Endothelial cell (in vitro differentiated cells): ENCODE results near the gene CFAP46. TPM values are rescaled to one million over a fixed set of nuclear protein-coding genes. Genes with fewer than 3 reads are reported as not detected.

Experiments
- DNase-seq: peaks from one replicate; pipeline ENCODE4 v3.0.0; 2021; ENCODE audit warnings: low spot score
- H3K27ac Mint-ChIP-seq: one replicate; pipeline ENCODE4 v1.8.0; 2021; ENCODE audit warnings: mixed read lengths, inconsistent platforms; ENCODE audit not compliant: unreplicated experiment
- H3K27me3 Mint-ChIP-seq: one replicate; pipeline ENCODE4 v1.8.0; 2021; ENCODE audit warnings: mild to moderate bottlenecking, moderate library complexity, mixed read lengths, inconsistent platforms; ENCODE audit not compliant: unreplicated experiment
- H3K36me3 Mint-ChIP-seq: one replicate; pipeline ENCODE4 v1.8.0; 2021; ENCODE audit warnings: mild to moderate bottlenecking, low read depth, mixed read lengths, inconsistent platforms; ENCODE audit not compliant: unreplicated experiment
- H3K4me1 Mint-ChIP-seq: one replicate; pipeline ENCODE4 v1.8.0; 2021; ENCODE audit warnings: mild to moderate bottlenecking, mixed read lengths, inconsistent platforms; ENCODE audit not compliant: unreplicated experiment
- H3K4me3 Mint-ChIP-seq: one replicate; pipeline ENCODE4 v1.8.0; 2021; ENCODE audit warnings: mild to moderate bottlenecking, mixed read lengths, inconsistent platforms; ENCODE audit not compliant: unreplicated experiment
- H3K9me3 Mint-ChIP-seq: one replicate; pipeline ENCODE4 v1.8.0; 2021; ENCODE audit warnings: mixed read lengths, inconsistent platforms; ENCODE audit not compliant: unreplicated experiment
- total RNA-seq: library from RNA; stranded (reverse); fragmentation: NEBNext Ultra II Directional; extraction: Animal tissue kit (Norgen Biotek cat#: 25700); gene quantifications from one replicate; pipeline ENCODE4 v1.2.1, GENCODE V29; 2021; ENCODE audit not compliant: unreplicated experiment
- TF ChIP-seq, protein P1 (sequence below): fragments of 200-600 bp; sonication (generic); IDR thresholded peaks from one replicate; pipeline ENCODE4 v1.5.0; 2021; ENCODE audit warnings: antibody characterized with exemption; ENCODE audit not compliant: unreplicated experiment

Gene CFAP46
- total RNA-seq, 1 donor from 2014 or later = 0.95 TPM

DNA sequence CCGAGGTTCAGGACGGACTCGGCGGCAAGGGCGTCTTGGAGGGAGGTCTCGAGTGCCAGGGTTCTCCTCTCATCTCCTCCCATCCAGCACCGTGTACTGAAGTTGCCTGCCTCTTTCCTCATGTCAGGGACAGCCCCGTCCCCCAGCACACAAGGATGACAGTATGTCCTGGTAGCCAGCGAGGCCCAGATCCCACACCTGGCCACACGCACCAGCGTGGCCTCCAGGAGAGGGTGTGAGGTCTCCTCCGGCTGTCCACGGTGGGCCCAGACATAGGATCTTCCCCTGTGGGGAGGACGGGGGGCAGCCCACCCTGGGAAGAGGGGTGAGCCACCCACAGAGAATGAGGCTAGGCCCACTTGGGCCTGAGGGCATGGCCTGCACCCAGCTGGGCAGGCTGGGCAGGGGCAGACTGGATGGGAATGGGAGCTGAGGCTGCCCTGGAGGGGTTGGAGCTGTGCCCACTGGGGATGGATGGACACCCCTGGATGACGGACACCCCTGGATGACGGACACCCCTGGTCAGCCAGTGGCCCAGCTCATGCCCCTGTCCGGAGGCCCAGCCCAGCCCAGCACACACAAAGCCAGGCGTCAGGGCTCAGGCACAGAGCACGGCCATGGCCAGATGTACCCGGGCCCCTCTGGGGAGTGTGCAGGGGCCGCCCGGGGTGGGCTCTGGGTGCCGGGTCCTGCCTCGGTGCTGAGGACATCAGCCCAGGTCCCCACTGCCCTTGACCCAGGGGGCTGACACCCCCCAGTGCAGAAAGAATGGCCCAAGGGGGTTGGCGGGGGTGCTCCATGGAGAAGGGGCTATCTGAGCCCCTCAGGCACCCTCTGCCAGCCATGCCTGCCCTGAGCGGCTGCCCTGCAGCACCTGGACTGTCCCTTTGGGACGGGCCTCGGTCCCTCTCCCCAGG is 30.9 kb upstream of the CFAP46 start:
- no peaks in the 10 kb centered on the region for H3K9me3 Mint-ChIP-seq
- DNase-seq = no peak
- H3K4me1 Mint-ChIP-seq = peaks cover 6% of the 10 kb centered on the region
- no peak overlapping the region for H3K4me3 Mint-ChIP-seq
- no peak overlapping the region for H3K27ac Mint-ChIP-seq
- no peaks in the 10 kb centered on the region for H3K36me3 Mint-ChIP-seq
- H3K27me3 Mint-ChIP-seq = peaks cover 10% of the 10 kb centered on the region
- TF ChIP-seq, protein P1, sequence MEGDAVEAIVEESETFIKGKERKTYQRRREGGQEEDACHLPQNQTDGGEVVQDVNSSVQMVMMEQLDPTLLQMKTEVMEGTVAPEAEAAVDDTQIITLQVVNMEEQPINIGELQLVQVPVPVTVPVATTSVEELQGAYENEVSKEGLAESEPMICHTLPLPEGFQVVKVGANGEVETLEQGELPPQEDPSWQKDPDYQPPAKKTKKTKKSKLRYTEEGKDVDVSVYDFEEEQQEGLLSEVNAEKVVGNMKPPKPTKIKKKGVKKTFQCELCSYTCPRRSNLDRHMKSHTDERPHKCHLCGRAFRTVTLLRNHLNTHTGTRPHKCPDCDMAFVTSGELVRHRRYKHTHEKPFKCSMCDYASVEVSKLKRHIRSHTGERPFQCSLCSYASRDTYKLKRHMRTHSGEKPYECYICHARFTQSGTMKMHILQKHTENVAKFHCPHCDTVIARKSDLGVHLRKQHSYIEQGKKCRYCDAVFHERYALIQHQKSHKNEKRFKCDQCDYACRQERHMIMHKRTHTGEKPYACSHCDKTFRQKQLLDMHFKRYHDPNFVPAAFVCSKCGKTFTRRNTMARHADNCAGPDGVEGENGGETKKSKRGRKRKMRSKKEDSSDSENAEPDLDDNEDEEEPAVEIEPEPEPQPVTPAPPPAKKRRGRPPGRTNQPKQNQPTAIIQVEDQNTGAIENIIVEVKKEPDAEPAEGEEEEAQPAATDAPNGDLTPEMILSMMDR = no peak

- no peaks in the 10 kb centered on the region for H3K9me3 Mint-ChIP-seq
- peaks cover 6% of the 10 kb centered on the region for H3K4me1 Mint-ChIP-seq
- peaks cover 10% of the 10 kb centered on the region for H3K27me3 Mint-ChIP-seq
- no peaks in the 10 kb centered on the region for H3K36me3 Mint-ChIP-seq
- TF ChIP-seq, protein P1 = no peak
- no peak overlapping the region for H3K4me3 Mint-ChIP-seq
- DNase-seq = no peak
- no peak overlapping the region for H3K27ac Mint-ChIP-seq
Observed at GRCh38 chr10:132972149-132972985, 30.0 kb upstream of the CFAP46 start.

DNA sequence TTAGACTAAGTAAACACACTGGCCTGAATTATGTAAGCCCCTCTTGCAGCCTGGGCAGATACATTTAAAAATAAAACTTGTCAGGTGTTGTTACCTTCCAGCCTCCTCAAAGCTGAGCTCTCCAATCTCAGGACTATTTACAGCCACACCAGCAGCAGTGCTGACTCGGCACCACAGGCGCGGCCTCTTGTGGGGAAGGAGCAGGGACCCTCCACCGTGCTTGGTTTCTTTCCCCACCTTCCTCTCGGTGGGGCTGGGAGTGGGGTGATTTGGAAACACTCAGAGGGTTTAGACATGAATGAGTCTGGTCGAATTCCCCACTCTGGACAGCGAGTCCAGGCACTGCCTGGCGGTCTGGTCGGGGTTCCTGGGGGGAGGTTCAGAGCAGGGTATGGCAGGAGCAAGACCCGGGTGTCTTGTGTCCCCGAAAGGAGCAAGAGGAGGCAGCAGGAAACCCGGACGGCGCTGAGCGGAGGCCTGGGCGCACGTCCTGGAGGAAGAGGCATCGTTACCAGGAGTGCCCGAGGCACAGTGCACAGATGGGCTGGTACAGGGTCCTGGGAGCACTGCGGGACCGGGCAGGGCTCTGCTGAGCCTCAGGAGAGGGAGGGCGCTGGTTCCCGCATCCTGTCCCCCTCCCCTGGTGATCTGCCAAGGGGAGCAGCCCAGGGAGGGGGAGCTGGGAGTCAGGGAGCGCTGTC is 29.2 kb upstream of the CFAP46 start:
- H3K36me3 Mint-ChIP-seq = no peaks in the 10 kb centered on the region
- no peak for DNase-seq
- H3K4me3 Mint-ChIP-seq = no peak overlapping the region
- H3K4me1 Mint-ChIP-seq = peaks cover 6% of the 10 kb centered on the region
- TF ChIP-seq, protein P1 = no peak
- H3K27ac Mint-ChIP-seq = no peak overlapping the region
- H3K9me3 Mint-ChIP-seq = no peaks in the 10 kb centered on the region
- peaks cover 10% of the 10 kb centered on the region for H3K27me3 Mint-ChIP-seq

DNA sequence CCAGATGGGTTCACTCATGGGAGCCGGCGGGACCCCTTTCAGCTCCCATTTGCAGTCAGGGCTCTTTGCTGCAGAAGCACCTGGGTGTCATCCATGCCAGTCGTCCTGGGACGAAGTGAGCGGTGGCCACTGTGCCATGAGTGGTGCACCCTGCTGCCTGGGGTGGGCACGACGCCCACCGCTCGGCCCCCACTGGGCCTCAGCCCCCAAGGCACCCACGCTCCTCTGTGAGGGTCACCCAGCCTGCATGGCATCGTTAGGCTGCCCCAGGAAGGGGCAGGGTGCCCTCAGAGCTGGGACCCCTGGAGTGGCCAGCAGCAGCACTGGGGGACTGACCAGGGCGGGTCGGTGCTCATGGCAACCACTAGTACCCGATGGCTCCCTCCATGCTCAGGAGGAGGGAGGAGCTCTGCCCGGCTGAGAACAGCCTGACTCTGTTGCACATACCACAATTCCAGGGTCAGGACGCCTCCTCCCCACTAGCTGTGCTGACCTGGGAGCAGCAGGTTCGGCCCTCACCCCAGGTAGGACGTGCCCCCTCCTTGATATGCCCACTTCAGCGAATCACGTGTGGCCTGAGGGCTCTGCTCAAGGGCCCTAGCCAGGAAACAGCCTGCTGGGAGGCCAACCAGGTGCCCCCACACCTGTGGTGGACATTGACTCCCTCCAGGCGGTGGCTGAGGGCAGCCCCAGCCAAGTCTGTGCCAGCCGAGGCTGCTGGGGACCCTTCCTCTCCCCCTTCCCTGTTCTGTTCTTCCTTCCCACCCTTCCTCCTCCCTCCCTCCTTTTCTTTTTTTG is 28.5 kb upstream of the CFAP46 start:
- Mint-ChIP-seq H3K4me3 (no peak overlapping the region), H3K27me3 (peaks cover 10% of the 10 kb centered on the region), H3K36me3 (no peaks in the 10 kb centered on the region), H3K27ac (no peak overlapping the region), H3K4me1 (peaks cover 5% of the 10 kb centered on the region), H3K9me3 (no peaks in the 10 kb centered on the region)
- no peak for DNase-seq
- TF ChIP-seq, protein P1 = no peak
